HepG2 (cell line): ENCODE data around the gene TCF3. TPM values are rescaled to one million over a fixed set of nuclear protein-coding genes. Genes with fewer than 3 reads are reported as not detected.

ENCODE experiments used
- EED ChIP-seq: sonication (generic); formaldehyde crosslinking; IDR thresholded peaks from 2 replicates; pipeline ENCODE4 v1.5.0; 2020; ENCODE audit warnings: mild to moderate bottlenecking, missing genetic modification reagents
- ERF ChIP-seq: IDR thresholded peaks from 2 replicates; pipeline ENCODE4 v1.6.1; 2018; ENCODE audit warnings: missing biosample characterization, missing genetic modification reagents
- ZFYVE20 ChIP-seq: sonication (generic); formaldehyde crosslinking; IDR thresholded peaks from 2 replicates; pipeline ENCODE4 v1.8.0; 2023; ENCODE audit warnings: low read depth, mild to moderate bottlenecking, moderate library complexity, missing genetic modification reagents, borderline replicate concordance
- ZNF605 ChIP-seq: sonication (generic); formaldehyde crosslinking; IDR thresholded peaks from 2 replicates; pipeline ENCODE4 v1.8.0; 2022; ENCODE audit warnings: mild to moderate bottlenecking, missing genetic modification reagents
- polyA plus RNA-seq, 8 experiments: library from polyadenylated mRNA; depleted of rRNA in 3 of 8; stranded (reverse) in 7 of 8; unstranded in 1 of 8; fragments of >200 nt; fragmentation: Illumina TruSeq in 4 of 8; extraction: Trizol in 4 of 8; gene quantifications; 2 replicates each; pipeline versions ENCODE4 v1.2.1 to v1.2.3, GENCODE V29; 2011 to 2016; ENCODE audit warnings: low read depth in 4 of 8, missing spikeins in 1 of 8, mixed read lengths in 1 of 8; ENCODE audit not compliant: insufficient read depth in 1 of 8
- total RNA-seq, 5 experiments: library from RNA; depleted of rRNA; stranded (reverse); fragments of >200 nt; fragmentation: Illumina TruSeq; extraction: Trizol; gene quantifications; 2 replicates each; pipeline ENCODE4 v1.2.3, GENCODE V29; 2016; ENCODE audit warnings: low read depth in 1 of 5
- TF ChIP-seq, protein P1 (sequence below): sonication (generic); formaldehyde crosslinking; IDR thresholded peaks from 2 replicates; pipeline ENCODE4 v1.4.0; 2020; ENCODE audit warnings: missing genetic modification reagents, borderline replicate concordance
- TF ChIP-seq, protein P2 (sequence below): fragments of 450-650 bp; IDR thresholded peaks from 2 replicates; pipeline ENCODE4 v1.6.1; 2016
- TF ChIP-seq, protein P3 (sequence below): sonication (generic); formaldehyde crosslinking; IDR thresholded peaks from 2 replicates; pipeline ENCODE4 v1.8.0; 2022; ENCODE audit warnings: mild to moderate bottlenecking, missing genetic modification reagents

The TCF3 gene
- total and polyA plus RNA-seq, 2 of the 13 experiments (the other 11 are each of a cell fraction or from before 2014, with no cell fraction given) = 51.4 to 53.2 TPM

DNA sequence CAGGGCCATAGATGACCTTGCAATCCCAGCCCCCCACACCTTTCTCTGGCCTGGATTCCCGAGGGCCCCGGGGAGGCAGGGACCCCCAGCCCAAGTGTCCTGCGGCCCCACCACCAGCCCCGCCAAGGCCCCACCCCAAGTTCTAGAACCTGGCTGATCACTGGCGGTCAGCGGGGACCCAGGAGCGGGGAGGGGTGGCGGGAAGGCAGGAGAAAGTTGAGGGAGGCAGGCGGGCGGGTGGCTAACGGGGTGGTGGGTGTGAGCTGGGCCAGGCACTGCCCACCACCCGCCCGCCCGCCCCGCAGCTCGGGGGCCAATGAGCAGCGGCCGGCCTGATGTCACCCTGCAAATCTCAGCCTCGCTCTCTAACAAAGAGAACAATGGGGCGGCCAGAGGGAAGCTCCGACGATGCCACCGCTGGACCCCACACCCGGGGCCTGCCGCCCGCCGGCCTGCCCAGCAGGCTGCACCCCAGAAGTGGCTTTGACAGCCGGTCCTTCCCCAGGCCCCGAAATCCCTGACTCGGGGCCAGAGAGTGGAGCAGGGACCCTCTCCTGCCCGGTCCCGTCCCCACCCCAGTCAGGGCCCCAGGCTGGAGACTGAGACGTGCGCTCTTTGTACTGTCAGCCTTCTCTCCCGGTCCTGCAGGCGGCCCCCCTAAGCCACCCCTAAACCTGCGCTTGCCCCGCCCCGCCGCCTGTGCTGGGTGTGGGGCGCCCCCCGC is 85.9 kb downstream of the TCF3 start (continued):
- TF ChIP-seq EED (CRISPR knock-in tag) (no peak), ERF (no peak), ZFYVE20 (no peak), ZNF605 (CRISPR knock-in tag) (no peak)
- TF ChIP-seq, protein P1, sequence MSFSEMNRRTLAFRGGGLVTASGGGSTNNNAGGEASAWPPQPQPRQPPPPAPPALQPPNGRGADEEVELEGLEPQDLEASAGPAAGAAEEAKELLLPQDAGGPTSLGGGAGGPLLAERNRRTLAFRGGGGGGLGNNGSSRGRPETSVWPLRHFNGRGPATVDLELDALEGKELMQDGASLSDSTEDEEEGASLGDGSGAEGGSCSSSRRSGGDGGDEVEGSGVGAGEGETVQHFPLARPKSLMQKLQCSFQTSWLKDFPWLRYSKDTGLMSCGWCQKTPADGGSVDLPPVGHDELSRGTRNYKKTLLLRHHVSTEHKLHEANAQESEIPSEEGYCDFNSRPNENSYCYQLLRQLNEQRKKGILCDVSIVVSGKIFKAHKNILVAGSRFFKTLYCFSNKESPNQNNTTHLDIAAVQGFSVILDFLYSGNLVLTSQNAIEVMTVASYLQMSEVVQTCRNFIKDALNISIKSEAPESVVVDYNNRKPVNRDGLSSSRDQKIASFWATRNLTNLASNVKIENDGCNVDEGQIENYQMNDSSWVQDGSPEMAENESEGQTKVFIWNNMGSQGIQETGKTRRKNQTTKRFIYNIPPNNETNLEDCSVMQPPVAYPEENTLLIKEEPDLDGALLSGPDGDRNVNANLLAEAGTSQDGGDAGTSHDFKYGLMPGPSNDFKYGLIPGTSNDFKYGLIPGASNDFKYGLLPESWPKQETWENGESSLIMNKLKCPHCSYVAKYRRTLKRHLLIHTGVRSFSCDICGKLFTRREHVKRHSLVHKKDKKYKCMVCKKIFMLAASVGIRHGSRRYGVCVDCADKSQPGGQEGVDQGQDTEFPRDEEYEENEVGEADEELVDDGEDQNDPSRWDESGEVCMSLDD = peak; percentile 22; the same call in 1 of the 2 replicates
- TF ChIP-seq, protein P2, sequence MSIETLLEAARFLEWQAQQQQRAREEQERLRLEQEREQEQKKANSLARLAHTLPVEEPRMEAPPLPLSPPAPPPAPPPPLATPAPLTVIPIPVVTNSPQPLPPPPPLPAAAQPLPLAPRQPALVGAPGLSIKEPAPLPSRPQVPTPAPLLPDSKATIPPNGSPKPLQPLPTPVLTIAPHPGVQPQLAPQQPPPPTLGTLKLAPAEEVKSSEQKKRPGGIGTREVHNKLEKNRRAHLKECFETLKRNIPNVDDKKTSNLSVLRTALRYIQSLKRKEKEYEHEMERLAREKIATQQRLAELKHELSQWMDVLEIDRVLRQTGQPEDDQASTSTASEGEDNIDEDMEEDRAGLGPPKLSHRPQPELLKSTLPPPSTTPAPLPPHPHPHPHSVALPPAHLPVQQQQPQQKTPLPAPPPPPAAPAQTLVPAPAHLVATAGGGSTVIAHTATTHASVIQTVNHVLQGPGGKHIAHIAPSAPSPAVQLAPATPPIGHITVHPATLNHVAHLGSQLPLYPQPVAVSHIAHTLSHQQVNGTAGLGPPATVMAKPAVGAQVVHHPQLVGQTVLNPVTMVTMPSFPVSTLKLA = no peak
- TF ChIP-seq, protein P3, sequence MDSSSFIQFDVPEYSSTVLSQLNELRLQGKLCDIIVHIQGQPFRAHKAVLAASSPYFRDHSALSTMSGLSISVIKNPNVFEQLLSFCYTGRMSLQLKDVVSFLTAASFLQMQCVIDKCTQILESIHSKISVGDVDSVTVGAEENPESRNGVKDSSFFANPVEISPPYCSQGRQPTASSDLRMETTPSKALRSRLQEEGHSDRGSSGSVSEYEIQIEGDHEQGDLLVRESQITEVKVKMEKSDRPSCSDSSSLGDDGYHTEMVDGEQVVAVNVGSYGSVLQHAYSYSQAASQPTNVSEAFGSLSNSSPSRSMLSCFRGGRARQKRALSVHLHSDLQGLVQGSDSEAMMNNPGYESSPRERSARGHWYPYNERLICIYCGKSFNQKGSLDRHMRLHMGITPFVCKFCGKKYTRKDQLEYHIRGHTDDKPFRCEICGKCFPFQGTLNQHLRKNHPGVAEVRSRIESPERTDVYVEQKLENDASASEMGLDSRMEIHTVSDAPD (CRISPR knock-in tag) = no peak
